HG02840 (cell line): ENCODE data around the gene SYNDIG1L.
"Not testable (repeated sequence)": the region's sequence is repeated elsewhere in the genome, so short reads cannot be mapped to it uniquely, and the experiment has no call there.

Experiments used
- ATAC-seq: cut with Tn5 transposase; IDR thresholded peaks from one replicate; pipeline ENCODE4 v1.9.1; 2021; ENCODE audit warnings: mild to moderate bottlenecking, moderate library complexity, moderate number of reproducible peaks; ENCODE audit not compliant: unreplicated experiment, low FRiP score

Gene SYNDIG1L

GRCh38 chr14:74426202-74426582 lies at the start of gene SYNDIG1L:
Gene SYNDIG1L, minus strand, starts transcription at chr14:74426210. Its CDS starts 16,466 bp downstream, at chr14:74409744.
- no peak for ATAC-seq

DNA sequence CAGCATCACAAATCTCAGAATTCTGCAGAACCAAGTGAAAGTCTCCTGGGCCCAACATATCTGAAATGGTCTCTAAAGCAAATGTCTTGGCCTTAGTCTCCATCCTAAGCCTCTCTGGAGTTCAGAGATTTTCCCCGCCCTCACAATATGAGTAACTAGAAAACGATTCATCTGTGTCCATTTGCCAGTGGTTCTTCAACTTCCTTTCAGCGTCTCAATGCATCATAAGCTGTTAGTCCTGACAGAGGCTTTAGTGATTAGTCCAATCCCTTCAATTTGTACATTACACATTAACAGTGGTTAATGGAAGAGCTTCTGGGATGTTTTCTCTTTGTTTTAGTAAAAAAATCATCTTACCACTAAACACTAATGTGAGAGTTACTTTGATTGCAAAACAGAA lies 49.7 kb upstream of the SYNDIG1L start:
- no peak for ATAC-seq

GRCh38 chr14:74474376-74474775 lies 48.4 kb upstream of the SYNDIG1L start:
- ATAC-seq, result no peak

GRCh38 chr14:74472601-74473000 lies 46.6 kb upstream of the SYNDIG1L start:
- ATAC-seq, result no peak

- ATAC-seq, result no peak
Observed at GRCh38 chr14:74469548-74470518, 43.8 kb upstream of the SYNDIG1L start.

- no peak for ATAC-seq
Observed at GRCh38 chr14:74468513-74468912, 42.5 kb upstream of the SYNDIG1L start.

DNA sequence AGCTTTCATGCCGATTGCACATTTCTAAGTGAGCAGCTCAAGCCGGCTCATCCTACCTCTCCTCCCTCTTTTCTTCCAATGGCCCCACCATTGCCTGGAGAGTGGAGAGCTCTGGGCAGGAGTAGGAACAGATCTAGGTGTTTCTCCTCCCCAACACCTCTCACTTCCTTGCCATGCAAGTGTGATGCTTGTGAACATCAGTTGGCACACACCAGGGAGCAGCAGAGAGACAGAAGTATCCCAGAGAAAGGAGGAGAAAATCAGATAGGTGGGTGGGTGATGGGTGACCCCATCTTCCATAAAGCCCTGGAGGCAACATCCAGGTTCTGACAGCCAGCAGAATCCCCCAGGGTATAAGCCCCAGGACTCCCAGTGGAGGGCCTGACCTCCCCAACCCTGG lies 39.3 kb upstream of the SYNDIG1L start:
- ATAC-seq, result no peak

DNA sequence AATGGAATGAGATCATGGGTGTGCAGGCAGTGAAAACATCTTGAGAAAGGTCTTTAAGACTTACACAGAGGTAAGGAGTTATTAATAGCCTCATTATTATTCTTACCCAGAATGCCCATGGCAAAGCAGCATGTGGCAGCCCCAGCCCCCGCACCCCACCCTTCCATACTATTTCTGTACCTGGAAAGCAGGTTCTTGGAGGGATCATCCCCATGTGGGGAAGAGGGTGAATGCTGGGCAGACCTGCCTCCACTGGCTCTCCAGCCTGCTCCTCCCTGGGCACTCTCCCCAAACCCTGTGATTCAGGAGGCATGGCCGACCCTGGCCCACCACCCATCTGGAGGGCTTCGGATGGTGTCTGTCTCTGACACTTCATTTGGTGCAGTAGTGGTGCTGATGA lies 38.8 kb upstream of the SYNDIG1L start:
- ATAC-seq, result no peak

- no peak for ATAC-seq
Observed at GRCh38 chr14:74463697-74464096, 37.7 kb upstream of the SYNDIG1L start.

- ATAC-seq, result no peak
Observed at GRCh38 chr14:74462993-74463392, 37.0 kb upstream of the SYNDIG1L start.

- ATAC-seq, result no peak
Observed at GRCh38 chr14:74459976-74460375, 34.0 kb upstream of the SYNDIG1L start.

DNA sequence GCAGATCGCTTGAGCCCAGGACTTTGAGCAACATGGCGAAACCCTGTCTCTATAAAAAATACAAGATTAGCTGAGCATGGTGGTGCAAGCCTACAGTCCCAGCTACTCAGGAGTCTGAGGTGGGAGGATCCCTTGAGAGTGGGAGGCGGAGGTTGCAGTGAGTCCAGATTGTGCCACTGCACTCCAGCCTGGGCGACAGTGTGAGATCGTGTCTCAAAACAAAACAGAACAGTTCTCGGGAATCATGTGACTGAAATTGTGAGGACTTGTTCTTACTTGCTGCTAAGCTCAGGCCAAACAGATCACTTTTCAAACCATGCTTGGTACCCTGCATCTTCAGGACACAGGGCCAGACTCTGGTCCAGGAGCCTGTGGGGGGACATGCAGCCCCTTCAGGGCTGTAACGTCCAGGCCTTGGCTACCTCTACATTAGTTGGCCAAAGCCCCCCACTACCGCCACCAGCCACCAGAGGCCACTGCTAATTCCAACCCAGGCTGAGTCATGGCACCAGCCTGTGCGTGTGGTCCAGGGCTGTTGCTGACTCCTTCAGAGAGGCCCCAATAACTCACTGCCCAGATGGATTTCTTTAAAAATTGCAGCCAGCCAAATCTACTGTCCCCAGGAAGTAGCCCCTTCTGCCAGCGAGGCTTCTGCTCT lies 33.4 kb upstream of the SYNDIG1L start:
- no peak for ATAC-seq

- ATAC-seq, result no peak
Observed at GRCh38 chr14:74457565-74457895, 31.5 kb upstream of the SYNDIG1L start.

DNA sequence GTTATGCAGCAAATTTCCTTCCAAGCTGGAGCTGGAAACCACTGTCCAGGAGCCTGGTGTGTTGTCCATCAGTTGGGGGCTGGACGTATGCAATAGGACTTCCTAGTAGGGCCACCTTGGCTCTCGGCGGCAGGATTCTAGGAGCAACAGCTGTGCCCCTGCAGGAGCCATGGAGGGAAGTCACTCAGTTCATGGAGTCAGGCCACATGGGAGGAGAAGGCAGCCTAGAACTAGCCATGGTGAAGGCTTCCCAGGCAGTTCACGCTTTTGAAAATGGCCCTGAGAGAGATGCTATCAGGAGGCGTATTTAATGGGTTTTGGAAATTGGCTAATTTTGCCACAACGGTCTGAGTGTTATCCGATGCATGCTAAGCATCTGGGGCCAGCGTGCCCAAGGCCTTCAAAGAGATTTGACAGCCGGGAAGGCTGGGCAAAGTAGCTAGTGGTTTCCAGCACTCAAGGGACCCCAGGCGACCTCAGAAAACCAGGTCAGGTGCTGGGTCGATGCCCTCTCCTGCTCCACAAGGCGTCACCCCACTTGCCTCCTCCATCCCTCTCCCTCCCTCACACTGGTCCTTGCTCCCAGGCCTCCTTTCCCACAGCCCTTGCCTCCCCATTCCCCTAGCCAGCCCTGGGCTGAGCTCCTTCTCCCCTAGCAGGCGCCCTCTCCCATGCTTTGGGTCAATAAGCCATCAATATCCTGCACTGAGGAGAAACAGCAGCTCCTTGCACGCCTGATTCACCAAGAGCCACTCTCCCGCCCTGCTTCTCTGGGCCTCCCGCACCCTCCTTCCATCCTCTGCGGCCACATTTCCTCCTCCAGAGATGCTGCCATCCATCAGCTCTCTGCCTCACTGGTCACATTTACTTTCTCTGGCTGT lies 30.9 kb upstream of the SYNDIG1L start:
- no peak for ATAC-seq

DNA sequence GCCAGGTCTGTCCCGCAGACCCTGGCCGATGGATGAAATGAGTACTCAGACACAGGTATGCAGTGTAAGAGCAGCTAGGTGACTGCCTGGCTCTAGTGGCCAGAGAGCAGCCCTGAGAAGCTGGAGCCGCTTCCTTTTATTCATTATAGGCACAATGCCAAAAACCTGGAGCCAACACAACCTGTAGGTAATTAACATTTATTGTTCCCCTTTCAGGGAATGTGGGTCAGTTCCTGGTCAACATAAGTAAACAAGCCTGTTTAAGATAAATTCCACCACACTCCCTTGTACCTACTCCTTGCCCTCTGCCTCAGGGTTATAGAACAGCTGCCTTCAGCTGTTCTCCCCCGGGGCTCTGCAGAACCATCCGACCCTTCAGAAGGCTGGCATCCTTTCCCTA lies 28.4 kb upstream of the SYNDIG1L start:
- ATAC-seq, result not testable (repeated sequence)

DNA sequence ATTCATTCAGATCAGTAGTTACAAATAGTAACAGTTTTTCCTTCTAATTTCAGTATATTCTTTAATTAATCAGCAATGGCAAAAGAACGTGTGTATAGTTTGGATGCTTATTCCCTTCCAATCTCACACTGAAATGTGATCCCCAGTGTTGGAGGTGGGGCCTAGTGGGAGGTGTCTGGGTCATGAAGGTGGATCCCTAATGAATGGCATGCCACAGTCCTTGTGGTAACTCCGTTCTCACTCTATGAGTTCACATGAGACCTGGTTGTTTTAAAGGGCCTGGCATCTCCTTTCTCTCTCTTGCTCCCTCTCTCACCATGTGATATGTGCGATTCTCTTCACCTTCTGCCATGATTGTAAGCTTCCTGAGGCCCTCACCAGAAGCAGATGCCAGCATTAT lies 18.9 kb upstream of the SYNDIG1L start:
- ATAC-seq, result no peak

DNA sequence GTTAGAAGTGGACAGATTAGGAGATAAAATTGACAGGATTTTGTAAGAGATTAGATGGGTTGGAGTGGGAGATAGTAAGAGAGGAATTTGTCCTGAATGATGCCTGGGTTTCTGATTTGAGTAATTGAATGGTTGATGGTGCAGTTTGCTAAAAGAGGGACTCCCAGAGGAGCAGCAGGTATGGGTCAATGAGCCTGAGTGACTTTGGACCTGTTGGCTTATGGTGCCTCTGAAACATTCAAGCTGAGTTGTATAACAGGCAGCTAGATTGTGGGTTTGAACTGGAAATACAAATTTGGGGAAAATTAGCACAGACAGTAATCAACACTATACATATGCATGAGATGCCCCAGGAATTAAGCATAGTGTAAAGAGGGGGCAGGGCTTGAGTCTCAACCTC lies 16.7 kb upstream of the SYNDIG1L start:
- ATAC-seq, result no peak

DNA sequence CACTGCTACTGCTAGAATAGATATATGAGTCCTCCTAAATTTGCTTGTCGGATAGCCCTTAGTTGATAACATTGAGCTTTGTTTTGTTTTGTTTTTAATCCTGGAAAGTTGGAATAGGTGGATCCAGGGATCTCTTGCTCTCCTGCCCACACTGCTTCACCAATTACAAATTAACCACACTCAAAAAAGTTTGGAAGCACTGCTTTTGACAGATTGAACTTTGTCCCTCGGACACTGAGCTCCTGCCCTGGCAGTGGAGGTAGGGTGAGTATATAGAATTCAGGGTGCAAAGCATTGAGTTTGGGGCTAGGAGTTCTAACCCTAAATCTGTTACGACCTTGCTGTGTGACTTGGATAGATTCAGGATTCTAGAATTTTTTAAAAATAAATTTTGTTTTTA lies 15.1 kb upstream of the SYNDIG1L start:
- no peak for ATAC-seq

DNA sequence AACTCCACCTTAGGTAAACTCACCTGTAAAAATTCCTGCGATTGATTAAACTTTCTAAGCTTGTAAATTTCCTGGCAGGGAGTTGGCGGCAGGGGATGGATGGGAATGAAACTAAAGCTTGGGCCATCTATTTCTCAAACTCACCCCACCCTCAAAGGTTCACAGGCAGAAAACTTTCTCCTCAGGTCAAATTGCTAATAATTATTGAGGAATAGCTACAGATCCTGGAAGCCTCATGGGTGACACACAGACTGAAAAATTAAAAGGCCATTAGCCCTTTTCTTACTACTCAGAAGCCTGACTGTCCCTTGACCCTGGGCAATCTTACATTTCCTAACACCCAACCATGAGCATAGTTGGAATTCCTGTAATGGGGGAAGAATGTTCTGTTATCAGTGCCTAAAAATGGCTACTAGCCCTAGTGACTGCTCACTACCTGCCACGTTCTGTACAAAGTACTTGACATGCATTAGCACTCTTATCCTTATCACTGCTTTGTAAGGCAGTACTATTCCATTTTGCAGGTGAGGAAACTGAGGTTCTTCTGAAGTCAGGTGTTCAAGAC lies 12.4 kb upstream of the SYNDIG1L start:
- ATAC-seq, result no peak

DNA sequence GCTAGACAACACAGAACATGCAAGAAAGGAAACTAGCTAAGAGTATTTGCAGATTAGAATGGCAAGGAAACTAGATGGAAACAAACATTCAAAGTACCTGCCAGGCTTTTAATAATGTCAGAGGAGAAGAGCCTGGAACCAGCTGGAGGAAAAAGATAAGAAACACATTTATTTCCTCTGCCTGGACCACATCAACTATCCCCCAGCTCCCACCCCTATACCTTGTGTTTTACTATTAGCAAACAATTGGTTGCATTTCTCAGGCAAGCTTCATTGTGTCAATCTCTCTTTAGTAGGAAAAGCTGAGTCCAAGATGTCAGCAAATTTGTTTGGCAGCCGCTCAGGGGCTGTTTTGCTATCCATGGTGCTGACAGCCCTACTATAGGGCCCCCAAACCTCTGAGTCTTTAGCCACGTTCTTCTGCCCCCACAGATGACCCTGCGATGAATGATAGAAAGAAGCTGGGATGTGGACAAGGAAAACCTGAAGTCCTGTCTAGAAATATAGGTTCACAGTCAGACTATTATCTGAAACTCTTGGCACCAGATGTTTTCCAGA lies 11.6 kb upstream of the SYNDIG1L start:
- ATAC-seq, result no peak
